ENCODE measurements around the gene NPRL2.

The NPRL2 gene

GRCh38 chr3:50350527-50351322 is at the start of gene NPRL2, which contains the start of gene CYB561D2:
TSS of gene NPRL2 (minus strand) at chr3:50350775. CDS start at chr3:50350652, 123 bp downstream.
TSS of gene CYB561D2 (plus strand) at chr3:50350862. CDS start at chr3:50351434, 572 bp downstream.
- peak; percentile 79 for DNase-seq

- no peak for DNase-seq
Measured at GRCh38 chr3:50396502-50396901, 45.9 kb upstream of the NPRL2 start.

DNA sequence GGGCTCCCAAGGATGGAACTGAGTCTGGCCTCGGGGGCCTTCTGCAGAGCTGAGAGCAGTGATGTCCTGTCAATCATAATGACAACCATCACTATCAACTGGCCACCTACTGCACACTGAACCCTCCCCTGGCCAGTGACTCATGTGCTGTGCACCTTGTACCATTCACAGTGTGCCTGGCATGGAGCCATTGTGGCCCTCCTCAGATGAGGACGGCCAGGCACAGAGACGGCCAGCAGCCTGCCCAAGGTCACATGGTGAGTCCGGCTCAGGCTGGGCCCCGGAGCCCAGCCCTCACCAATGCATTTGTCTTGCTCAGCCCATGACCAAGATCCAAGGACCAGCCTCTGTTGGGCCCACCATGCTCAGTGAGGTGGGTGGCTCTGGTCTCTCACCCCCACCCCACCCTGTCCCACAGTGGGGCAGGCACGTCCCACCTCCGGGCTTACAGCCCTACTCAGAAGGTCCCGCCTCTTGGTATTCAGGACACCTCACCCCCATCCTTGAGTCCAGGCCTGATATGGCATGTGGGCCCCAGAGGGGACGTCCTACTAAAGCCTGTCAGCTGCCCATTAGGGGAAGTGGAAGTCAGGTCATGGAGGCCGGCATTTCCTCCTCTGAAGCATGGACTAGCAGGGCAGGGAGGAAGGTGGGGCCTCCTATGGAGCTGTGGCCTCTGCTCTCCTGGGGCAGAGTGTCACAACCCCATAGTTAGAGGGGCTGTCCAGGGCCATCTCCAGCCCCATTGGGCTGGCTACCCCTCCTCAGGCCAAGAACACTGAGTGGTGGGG is 44.7 kb upstream of the NPRL2 start:
- no peak for DNase-seq

DNA sequence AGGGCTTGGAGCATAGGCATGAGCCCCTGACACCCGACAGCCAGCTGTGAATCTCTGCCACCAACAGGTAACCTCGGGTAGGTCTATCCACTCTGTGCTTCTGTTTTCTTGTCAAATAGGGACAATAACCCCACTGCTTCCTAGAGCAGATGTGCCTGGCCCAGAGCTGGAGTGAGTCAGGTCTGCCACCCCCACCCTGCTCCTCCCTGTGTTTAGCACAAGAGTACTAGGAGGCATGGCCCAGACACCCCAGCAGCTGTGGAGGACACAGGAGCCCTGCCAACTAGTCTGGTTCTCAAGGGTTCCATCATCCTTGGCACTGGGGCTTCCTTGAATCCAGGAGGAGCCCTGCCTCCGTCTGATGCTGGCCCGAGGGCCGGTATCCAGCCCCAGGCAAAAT is 42.5 kb upstream of the NPRL2 start:
- DNase-seq, result no peak

- no peak for DNase-seq
Measured at GRCh38 chr3:50392101-50392715, 41.6 kb upstream of the NPRL2 start.

- peak; percentile 7 for DNase-seq
Measured at GRCh38 chr3:50390508-50391224, 40.1 kb upstream of the NPRL2 start.

GRCh38 chr3:50389414-50389767 is 38.8 kb upstream of the NPRL2 start:
- no peak for DNase-seq

DNA sequence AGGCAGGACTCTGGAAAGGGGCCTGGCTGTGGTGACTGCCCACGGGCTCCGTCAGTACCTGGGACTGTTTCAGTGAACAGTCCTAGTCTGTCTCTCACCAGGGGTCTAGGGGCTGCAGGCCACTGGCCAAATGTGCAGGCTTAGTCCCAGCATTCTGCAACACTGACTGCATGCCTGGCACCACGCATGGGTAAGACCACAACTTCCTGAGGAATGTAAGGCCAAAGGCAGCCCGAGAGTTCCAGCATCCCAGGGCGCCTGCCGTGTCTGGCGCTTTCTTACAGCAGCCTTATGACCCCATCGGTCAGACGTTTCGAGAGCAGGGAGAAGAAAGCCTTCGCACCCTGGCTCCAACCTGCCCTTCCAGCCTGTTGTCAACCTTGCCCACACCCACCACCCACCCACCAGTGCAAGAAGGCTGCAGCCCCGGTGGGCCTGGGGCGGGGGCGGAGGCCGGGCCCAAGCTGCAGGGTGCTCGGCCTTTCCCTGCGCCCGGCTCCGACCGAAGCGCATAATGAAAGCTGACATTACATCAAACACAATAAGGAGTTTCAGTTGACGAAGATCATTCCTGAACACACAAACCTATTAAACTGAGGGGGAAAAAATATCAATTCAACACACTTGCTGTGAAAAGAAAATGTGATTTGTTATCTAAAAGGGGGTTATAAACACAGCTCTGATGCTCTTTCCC is 38.3 kb upstream of the NPRL2 start:
- DNase-seq, result no peak

GRCh38 chr3:50388016-50388719 is 37.6 kb upstream of the NPRL2 start:
- DNase-seq, result no peak

- no peak for DNase-seq
Measured at GRCh38 chr3:50385754-50386153, 35.2 kb upstream of the NPRL2 start.

DNA sequence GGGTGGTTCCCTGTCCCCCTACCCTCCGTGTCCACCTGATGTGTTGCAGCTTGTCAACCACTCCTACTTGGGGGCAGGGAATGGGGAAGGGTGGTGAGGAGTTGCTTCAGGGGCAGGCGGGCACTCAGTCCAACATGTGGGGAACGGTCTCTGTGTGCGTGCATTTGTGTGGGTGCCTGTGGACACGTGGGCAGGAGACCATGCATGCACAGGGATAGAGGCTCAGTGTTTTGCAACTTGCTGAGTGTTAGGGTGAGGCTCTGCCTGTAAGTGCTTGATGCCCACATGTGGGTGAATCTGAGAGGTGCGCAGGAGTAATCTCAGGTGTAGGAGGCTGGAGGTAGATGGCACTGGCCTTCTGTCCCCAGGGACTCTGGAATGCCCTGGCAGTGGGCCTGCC is 33.2 kb upstream of the NPRL2 start:
- DNase-seq, result no peak

DNA sequence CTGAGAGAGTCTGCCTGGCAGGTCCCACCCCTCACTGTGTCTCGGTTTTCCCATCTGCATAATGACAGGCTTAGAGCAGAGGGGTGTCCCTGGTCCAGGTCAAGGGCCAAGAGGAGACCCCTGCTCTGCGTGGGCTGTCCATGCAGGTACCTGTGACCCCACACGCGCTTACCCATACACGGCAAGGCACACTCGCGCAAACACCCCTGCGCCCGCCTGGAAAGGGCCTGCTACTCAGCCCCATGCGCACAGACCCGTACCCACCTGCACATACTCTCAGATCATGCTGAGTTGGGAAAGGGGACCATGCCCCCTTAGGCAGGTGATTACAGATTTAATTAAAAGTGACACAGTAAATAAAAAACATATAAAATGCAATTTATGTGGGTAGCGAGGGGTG is 32.1 kb upstream of the NPRL2 start:
- no peak for DNase-seq

- DNase-seq, result no peak
Measured at GRCh38 chr3:50381383-50381782, 30.8 kb upstream of the NPRL2 start.

DNA sequence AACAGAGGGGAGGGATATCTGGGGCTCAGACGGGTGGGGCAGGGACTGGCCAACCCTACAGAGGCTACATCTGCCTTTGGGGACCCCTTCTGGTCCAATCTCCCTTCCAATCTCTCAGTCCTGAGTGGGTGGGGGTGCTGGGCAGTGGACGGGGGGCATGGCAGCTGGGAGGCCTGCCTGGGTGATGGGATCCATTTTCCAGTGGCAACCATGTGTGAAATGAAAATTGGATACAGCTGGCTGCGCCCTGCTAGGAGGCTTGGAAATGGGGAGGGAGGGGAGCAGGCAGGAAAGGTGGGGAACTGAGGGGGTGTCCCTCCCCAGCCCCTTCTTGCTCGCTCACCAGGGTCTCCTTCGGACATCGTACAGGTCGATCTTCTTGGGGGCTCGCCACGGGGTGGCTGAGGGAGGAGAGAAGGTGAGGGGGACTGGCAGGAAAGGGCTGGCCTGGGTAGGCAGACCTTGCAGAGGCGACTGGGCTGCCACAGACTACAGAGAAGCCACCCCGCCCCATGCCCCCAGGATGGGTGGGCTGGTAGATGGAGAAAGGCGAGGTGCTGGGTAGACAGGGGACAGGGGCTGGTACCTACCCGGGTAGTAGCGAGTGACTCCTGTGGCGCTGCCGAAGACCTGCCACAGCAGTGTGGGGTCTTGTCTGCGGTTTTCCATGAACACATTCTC is 30.0 kb upstream of the NPRL2 start:
- DNase-seq, result no peak

- no peak for DNase-seq
Measured at GRCh38 chr3:50378757-50379156, 28.2 kb upstream of the NPRL2 start.

DNA sequence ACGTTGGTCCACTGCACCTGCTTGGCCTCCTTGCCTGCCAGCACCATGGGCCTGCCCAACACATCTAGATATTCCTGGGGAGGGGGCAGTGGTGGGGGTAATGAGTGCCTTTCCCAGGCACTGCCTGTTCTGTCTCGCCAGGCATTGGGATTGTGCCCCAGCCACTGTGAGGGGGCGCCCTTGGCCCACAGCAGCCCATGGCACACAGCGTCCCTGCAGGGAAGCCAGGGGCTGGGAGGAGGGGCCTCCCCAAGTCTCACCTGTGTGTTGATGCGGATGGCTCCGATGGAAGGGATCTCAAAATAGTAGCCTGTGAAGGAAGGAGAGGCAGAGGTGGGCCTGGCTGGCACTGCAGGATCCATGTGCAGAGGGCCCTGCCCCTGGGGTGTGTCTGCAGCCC is 27.4 kb upstream of the NPRL2 start:
- no peak for DNase-seq

GRCh38 chr3:50375258-50375931 is 24.8 kb upstream of the NPRL2 start:
- DNase-seq, result no peak

DNA sequence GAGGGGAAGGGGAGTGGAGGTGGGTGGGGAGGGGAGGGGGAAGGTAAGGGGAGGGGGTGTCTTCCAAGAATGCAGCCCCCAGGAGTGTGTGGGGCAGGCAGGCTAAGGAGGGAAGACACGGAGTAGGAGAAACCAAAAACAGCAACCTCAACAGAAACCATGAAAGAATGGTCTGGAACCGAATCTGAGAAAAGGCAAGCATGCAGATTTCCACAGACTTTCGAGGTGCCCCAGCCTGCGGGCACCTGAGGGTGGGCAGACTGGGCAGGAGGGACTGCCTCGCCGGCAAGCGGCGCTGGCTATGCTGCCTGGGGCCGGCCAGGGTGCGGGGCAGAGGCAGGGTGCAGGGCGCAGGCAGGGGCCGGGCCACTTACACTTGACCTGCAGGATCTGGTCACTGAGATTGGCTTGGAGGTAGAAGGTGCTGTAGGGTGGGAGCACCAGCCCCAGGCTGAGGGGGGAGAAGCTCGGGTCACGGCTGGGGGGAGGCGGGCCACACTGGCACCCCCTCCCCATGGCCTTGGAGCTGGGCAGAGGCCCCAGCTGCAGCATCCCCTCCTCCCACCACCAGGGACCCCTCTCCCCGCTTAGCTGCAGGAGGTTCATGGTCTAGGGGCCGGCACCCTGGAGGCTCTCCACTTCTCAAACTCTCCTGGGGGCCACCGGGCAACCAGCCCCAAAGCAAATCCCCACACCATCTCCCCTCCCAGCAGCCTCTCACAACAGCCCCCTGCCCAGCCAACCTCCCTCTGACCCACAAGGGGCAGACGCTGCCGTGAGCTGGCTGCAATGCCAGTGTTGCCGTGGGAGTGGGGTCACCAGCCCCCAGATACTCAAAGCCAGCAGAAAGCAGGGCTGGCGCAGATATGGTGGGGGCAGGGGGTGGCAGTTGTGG is 24.0 kb upstream of the NPRL2 start:
- no peak for DNase-seq

Measured in NCI-H774 (cell line).